GM19372 (cell line): ENCODE data around the gene TRUB2.
A peak's percentile ranks its signal among the peaks of the same experiment; 100 is the strongest.

ENCODE experiments used
- ATAC-seq: cut with Tn5 transposase; IDR thresholded peaks from one replicate; pipeline ENCODE4 v1.9.1; 2021; ENCODE audit warnings: mild to moderate bottlenecking, low read depth, moderate library complexity; ENCODE audit not compliant: unreplicated experiment

The TRUB2 gene

DNA sequence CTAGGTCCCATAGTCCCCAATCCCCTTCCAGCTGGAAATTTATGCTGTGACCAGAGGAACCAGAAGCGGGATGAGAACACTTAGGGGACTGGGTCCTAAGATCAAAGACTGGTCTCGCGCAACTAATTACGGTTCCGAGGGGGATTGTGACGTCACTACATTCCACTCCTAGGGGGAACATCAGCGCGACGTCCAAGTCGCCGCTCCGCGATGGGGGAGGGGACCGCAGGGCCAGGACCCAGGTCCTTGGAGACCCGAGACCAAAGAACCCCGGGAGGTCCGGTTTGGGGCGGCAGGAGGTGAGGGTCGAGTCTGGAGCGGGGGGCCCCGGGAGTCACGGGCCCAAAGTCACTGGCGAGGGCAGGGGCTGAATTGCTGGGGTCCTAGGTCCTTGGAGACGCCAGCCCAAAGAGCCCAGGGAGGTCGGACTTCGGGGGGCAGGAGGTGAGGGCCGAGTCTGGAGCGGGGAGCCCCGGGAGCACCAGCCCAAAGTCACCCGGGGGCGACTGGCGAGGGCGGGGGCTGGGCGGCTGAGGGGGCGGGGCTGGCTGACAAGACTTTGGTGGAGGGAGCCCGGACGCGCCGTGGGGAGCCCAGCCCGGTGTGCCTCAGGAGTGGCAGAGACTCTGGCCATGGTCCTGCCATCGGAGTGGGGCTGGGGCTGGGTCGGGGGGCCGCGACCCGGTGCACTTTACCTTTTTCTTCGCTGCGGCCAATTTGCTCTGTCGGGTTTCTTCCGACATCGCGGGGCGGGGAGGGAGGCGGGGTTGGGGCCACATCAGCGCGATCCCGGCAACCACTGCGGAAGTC is 46.8 kb downstream of the TRUB2 start, which contains the start of gene GOLGA2:
TSS of gene GOLGA2 (minus strand) at position 810 of the 810 bp plus-strand sequence. CDS start at position 779, 31 bp downstream.
- peak; percentile 41 for ATAC-seq

DNA sequence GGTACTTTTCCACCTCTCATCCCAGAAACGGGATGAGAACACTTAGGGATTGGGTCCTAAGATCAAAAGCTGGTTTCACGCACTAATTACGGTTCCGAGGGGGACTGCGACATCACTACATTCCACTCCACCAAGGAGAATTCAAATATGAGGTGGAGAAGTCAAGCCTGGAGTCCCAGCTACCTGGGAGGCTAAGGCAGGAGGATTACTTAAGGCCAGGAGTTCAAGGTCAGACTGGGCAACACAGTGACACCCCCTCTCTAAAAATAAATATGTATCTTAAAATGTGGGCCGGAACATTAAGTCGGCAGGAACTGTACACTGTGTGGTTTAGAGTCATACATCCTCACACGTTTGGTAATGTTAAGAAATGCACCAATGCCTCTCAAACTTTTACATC is 48.0 kb downstream of the TRUB2 start:
- no peak for ATAC-seq

DNA sequence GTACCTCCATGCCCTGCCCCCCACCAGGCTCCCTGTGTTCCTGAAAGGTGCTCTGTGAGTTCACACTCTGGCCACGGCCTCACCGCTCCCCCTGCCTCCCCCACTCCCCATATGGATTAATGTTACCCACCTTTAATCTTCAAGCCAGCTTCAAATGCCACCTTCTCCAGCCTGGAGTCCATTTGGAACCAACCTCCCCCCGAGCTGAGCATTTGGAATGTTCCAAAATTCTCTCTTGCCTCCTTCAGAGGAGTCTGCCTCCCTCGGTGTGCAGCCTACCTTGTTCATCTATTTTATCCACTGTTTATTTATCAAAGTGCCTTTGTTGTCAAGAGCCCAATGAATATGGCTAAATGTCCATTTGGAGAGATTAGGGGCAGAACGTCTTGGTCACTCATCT is 50.7 kb downstream of the TRUB2 start:
- ATAC-seq, result no peak

DNA sequence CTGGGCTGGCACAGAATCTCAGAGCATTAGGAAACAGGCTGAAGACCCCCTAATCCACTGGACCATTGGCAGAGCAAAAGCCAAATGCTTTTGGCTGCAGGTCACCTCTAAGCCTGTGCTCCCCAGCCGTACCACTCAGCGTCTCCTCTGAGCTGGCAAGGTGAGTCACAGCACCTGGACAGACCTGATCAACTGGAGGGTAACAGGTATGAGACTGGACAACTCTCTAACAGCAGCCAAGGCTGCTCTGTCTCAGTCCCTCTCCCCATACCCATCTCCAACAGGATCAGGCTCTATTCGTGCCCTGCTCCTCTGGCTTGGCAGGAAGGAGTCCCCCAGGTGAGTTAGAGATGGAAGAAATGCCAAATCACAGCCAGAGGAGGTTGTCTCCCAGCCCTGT is 51.1 kb downstream of the TRUB2 start:
- ATAC-seq, result no peak

DNA sequence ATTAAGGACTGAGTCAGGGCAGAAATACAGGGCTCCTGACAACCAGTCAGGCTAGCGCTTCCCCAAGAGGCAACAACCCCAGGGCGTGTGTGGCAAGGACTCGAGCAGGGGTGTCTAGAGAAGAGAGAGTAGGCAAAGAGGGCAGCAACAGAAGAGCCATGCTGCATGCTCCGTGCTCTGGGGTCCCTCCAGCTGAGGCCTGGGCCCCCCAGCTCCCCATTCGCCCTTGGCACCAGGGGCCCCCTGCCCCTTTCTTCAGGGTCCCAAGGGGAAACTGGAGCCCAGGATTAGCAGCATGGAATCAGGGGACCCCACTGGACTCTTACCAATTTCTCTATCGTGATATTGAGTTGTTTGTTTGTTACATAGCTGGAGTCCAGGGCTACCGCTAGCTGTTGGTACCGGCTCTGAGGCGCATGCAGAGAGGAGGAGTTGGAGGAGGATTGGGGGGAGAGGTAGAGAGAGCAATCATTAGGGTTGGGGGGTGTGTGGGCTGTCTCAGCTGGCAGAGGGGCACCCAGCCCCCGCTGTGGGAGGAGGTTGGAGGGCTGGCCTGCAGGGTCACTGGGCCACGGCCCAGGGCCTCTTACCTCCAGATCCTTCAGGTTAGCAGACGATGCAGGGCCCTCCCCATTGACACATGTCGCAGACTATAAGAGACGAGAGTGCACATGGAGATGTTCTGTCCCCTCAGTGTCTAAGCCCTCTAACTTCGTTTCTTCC is 55.2 kb downstream of the TRUB2 start:
- ATAC-seq, result no peak

DNA sequence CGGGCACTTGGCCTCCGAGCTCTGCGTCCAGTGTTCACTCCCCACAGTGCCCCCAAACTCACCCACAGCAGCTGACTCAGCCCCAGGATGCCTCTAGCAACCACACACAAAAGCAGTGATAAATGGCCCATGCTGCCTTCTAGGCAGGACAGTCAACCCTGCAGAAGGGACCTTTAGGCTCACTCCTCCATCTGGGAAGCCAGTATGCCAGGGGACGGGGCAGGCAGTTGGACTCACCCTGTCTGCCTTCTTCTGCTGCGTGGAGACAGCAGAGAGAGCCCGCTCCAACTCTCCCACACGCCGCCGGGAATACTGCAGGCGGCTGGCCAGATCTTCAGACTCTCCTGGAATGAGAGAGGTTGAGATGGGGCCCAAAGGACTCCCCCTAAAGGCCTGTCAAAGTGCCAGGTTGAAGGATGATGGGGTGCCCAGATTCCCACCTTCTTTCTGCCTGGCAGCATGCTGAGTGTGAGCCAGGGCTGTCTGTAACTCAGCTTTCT is 56.8 kb downstream of the TRUB2 start:
- no peak for ATAC-seq

DNA sequence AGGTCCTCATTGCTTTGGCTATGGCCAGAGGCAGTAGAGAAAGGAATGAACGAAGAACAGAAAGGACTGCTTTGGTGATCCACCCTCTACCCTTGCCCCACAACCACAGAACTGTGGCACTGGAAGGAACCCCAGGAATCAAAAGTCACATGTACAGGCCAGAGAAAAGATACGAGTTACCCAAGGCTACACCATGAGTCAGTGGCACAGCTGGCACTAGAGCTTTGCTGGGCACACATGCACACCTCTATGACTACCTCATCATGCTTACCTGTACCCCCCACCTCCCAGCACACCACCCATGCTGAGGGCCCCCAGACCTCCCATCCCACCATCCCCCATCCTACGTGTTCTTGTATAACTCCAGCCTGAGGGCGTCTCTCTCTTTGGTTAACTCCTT is 59.6 kb downstream of the TRUB2 start:
- no peak for ATAC-seq

DNA sequence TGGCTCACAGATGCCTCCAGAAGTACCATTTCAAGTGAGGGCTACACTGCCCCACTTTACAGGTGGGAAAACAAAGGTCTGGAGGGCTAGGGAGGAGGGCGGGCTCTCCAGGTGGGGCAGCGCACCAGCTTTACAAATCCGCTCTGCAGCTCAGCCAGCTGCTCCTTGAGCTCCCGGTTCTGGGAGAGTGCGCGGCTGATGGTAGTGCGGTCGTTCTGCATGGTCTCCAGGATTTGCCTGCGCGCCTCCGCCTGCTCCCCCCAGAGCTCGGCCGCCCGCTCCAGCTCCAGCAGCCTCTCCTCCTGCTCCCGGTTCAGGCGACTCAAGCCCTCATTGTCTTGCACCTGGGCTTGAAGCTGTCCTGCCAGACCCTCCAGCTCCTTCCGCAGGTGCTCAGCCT is 61.9 kb downstream of the TRUB2 start:
- ATAC-seq, result no peak

DNA sequence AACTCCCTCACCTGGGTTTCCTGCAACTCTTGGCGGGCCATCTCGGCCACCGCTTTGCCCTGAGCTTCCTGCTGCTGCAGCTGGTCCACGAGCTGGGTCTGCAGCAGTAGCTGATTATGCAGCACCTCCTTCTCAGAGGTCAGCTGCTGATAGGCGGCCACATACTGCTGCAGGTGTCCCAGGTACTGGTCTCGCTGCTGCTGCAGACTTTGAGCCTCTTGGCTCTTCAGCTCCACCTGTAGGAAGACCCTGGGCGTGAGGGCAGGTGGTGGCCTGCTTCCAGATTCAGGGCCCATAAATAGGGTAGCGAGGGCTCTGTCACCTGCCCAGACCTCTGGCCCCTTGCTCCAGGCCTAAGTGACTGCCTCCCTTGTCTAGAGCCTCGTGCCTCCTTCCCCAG is 63.1 kb downstream of the TRUB2 start:
- no peak for ATAC-seq

DNA sequence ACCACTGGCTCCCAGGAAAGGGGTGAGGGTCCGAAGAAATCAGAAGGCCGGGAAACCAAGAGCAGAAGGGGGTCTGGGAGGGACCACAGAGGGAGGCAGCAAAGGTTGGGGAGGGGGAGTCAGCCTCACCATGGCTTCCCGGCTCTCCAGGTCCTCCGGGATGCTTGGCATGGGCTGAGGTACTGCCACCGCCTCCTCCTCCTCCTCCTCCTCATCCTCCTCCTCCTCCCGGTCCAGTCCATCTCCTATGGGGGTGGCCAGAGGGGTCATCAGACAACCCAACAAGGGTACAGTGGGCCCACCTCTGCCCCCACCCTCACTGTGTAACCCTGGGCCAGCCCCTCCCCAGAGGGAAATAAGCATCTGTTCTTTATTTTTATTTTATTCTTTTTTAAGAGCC is 63.9 kb downstream of the TRUB2 start:
- no peak for ATAC-seq

DNA sequence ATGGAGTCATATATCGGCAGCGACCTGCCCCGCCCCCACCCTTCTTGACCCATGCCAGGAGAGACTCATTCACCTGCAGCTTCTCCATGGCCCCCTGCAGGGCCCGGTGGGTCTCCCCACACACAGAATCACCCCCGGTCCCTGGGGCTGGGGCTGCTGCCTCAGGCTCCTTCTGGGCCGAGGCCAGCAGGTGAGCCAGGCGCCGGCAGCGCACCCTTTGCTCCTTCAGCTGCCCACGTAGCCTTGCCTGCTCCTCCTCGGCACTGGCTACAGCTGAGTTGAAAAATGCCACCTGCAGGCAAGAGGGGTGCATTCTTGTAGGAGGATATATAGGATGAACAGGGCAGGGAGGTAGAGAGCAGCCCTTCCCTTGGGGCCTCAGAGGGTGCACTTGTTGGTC is 64.3 kb downstream of the TRUB2 start:
- ATAC-seq, result no peak

DNA sequence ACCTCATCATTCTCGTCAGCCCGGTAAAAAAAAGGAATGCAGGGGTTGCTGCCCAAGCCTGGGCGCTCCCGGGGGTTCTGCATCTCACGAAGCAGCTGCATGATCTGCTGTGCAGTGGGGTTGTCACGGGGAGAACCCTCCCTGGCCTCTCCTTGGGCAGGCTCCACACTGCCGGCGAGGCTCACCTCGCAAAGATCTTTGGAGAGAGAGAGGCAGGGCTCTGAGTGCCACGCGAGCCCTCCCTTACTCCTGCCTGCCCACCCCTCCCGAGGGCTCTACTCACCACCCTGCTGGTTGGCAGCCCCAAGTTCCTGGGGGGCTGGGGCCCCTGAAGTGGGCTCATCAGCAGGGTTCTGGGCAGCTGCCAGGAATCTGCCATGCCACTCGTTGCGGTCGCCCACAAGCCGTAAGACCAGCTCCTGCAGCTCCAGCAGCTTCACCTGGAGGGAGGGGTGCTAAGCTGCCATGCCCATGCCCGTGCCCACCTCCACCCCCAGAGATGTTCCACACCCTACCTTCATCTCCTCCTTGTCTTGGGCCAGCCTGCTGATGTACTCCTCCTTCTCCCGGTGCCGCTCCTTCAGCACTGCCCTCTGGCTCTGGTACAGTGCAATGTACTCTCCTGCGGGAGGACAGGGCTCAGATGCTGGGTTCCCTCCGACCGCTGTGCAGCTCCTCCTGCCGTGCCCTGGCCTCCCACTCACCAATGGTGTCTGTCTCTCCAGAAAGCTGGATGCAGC is 65.0 kb downstream of the TRUB2 start:
- ATAC-seq, result no peak
